IMR-90 (cell line): Measurements from ENCODE around the gene P2RY2. TPM values are rescaled to one million over a fixed set of nuclear protein-coding genes. Genes with fewer than 3 reads are reported as not detected.

Experiments
- ATAC-seq: fragments of 200-7000 bp; cut with Tn5 transposase; 2 replicates; pipeline ENCODE4 v1.9.1; 2020; ENCODE audit warnings: low read depth, mild to moderate bottlenecking, moderate library complexity
- BruUV-seq: library from RNA; stranded (reverse); fragments of 400-500 nt; replicated peaks from 2 replicates; lab custom pipeline; 2021; lab: Mats Ljungman, UMichigan
- CTCF ChIA-PET: fragments of 300-600 bp; formaldehyde crosslinking; extraction: SDS; loops from one replicate; lab custom pipeline; 2021; ENCODE audit warnings: antibody characterized with exemption; lab: Yijun Ruan, JAX
- POLR2A ChIA-PET: fragments of 300-600 bp; sonication (Branson Sonifier 250); formaldehyde crosslinking; loops from one replicate; lab custom pipeline; 2022; ENCODE audit warnings: antibody characterized with exemption; ENCODE audit not compliant: unreplicated experiment; lab: Charles Lee
- DNase-seq: peaks from one replicate; pipeline ENCODE4 v3.0.0; 2013
- H2AFZ ChIP-seq: replicated peaks from 2 replicates; pipeline ENCODE3; 2013; ENCODE audit warnings: low read length, mild to moderate bottlenecking; ENCODE audit not compliant: poor library complexity
- H2AK5ac ChIP-seq: 2 replicates; pipeline ENCODE4 v1.6.1; 2013; ENCODE audit warnings: low read depth, low read length, inconsistent platforms
- H2AK9ac ChIP-seq: replicated peaks from 2 replicates; pipeline ENCODE3; 2013; ENCODE audit warnings: mild to moderate bottlenecking, low read depth, low read length, moderate library complexity; ENCODE audit not compliant: poor library complexity
- H2BK120ac ChIP-seq: 2 replicates; pipeline ENCODE4 v1.6.1; 2013; ENCODE audit warnings: low read depth, low read length, inconsistent platforms
- H2BK15ac ChIP-seq: 3 replicates; pipeline ENCODE4 v1.6.1; 2013; ENCODE audit warnings: low read depth, low read length, inconsistent platforms
- H2BK20ac ChIP-seq: 2 replicates; pipeline ENCODE4 v1.6.1; 2013; ENCODE audit warnings: low read depth, mild to moderate bottlenecking, inconsistent platforms, low read length, moderate library complexity
- H2BK5ac ChIP-seq: 2 replicates; pipeline ENCODE4 v1.6.1; 2013; ENCODE audit warnings: mild to moderate bottlenecking, low read depth, low read length, inconsistent platforms; ENCODE audit not compliant: poor library complexity, severe bottlenecking
- H3K14ac ChIP-seq: replicated peaks from 2 replicates; pipeline ENCODE4 v1.6.1; 2013; ENCODE audit warnings: low read depth, low read length, inconsistent platforms
- H3K18ac ChIP-seq: 2 replicates; pipeline ENCODE4 v1.6.1; 2013; ENCODE audit warnings: low read depth, low read length, control low read depth
- H3K23ac ChIP-seq: 2 replicates; pipeline ENCODE4 v1.6.1; 2013; ENCODE audit warnings: low read depth, low read length, inconsistent platforms
- H3K27ac ChIP-seq: 2 replicates; pipeline ENCODE4 v1.5.1; 2013; ENCODE audit warnings: mild to moderate bottlenecking, control low read depth, low read length; ENCODE audit not compliant: insufficient read depth
- H3K27me3 ChIP-seq: 2 replicates; pipeline ENCODE4 v1.6.1; 2013; ENCODE audit warnings: low read length; ENCODE audit not compliant: control insufficient read depth, insufficient read depth
- H3K36me3 ChIP-seq: 2 replicates; pipeline ENCODE4 v1.6.1; 2013; ENCODE audit warnings: low read length, mixed read lengths; ENCODE audit not compliant: control insufficient read depth, insufficient read depth
- H3K4ac ChIP-seq: 2 replicates; pipeline ENCODE4 v1.6.1; 2013; ENCODE audit warnings: low read depth, low read length, inconsistent platforms
- H3K4me1 ChIP-seq: 2 replicates; pipeline ENCODE4 v1.6.1; 2013; ENCODE audit warnings: low read length, mixed read lengths; ENCODE audit not compliant: control insufficient read depth, insufficient read depth
- H3K4me2 ChIP-seq: 2 replicates; pipeline ENCODE4 v1.6.1; 2013; ENCODE audit warnings: low read depth, mild to moderate bottlenecking, control low read depth, low read length, moderate library complexity
- H3K4me3 ChIP-seq: 2 replicates; pipeline ENCODE4 v1.5.1; 2013; ENCODE audit warnings: low read depth, mild to moderate bottlenecking, control low read depth, low read length, moderate library complexity; ENCODE audit not compliant: insufficient read depth
- H3K56ac ChIP-seq: 2 replicates; pipeline ENCODE4 v1.6.1; 2013; ENCODE audit warnings: low read length, inconsistent platforms; ENCODE audit not compliant: insufficient read depth; ENCODE audit errors: extremely low read depth
- H3K79me1 ChIP-seq, 2 experiments: 2 replicates each; pipeline ENCODE4 v1.6.1; 2013; ENCODE audit warnings: low read length in 2 of 2, inconsistent platforms in 1 of 2, low read depth in 1 of 2
- H3K9ac ChIP-seq: 2 replicates; pipeline ENCODE4 v1.6.1; 2013; ENCODE audit warnings: low read depth, low read length, control low read depth
- H3K9me1 ChIP-seq: 2 replicates; pipeline ENCODE4 v1.6.1; 2013; ENCODE audit warnings: low read length, inconsistent platforms; ENCODE audit not compliant: insufficient read depth
- H3K9me3 ChIP-seq: 2 replicates; pipeline ENCODE4 v1.6.1; 2013; ENCODE audit warnings: low read length; ENCODE audit not compliant: control insufficient read depth, insufficient read depth
- H4K20me1 ChIP-seq: 2 replicates; pipeline ENCODE4 v1.6.1; 2013; ENCODE audit warnings: low read length, inconsistent platforms; ENCODE audit not compliant: insufficient read depth
- H4K5ac ChIP-seq: 2 replicates; pipeline ENCODE4 v1.6.1; 2013; ENCODE audit warnings: mild to moderate bottlenecking, low read depth, low read length, control low read depth
- H4K8ac ChIP-seq, 2 experiments: 2 replicates each; pipeline ENCODE4 v1.6.1; 2013; ENCODE audit warnings: low read depth in 2 of 2, low read length in 2 of 2, control low read depth in 1 of 2, inconsistent platforms in 1 of 2
- H4K91ac ChIP-seq: 2 replicates; pipeline ENCODE4 v1.6.1; 2013; ENCODE audit warnings: low read depth, low read length, inconsistent platforms; ENCODE audit not compliant: insufficient read depth
- CEBPB ChIP-seq: IDR thresholded peaks from 2 replicates; pipeline ENCODE4 v1.6.1; 2012; ENCODE audit warnings: low read depth, low read length, improper control_type of control experiment
- CTCF ChIP-seq: conservative IDR thresholded peaks from 2 replicates; pipeline ENCODE4 v1.5.1; 2012; ENCODE audit warnings: mild to moderate bottlenecking, low read depth, low read length, improper control_type of control experiment
- FOS ChIP-seq: fragments of 150-350 bp; IDR thresholded peaks from 2 replicates; pipeline ENCODE4 v1.6.1; 2016; ENCODE audit warnings: low read depth, low read length
- POLR2A ChIP-seq: IDR thresholded peaks from 2 replicates; pipeline ENCODE4 v1.6.1; 2012; ENCODE audit warnings: mild to moderate bottlenecking, low read depth, low read length
- RCOR1 ChIP-seq: IDR thresholded peaks from 2 replicates; pipeline ENCODE4 v1.6.1; 2012; ENCODE audit warnings: mild to moderate bottlenecking, low read length, improper control_type of control experiment; ENCODE audit not compliant: insufficient replicate concordance
- RFX5 ChIP-seq: IDR thresholded peaks from 2 replicates; pipeline ENCODE4 v1.8.0; 2012; ENCODE audit warnings: low read depth, mild to moderate bottlenecking, low read length, moderate library complexity
- USF2 ChIP-seq: fragments of 150-350 bp; IDR thresholded peaks from 2 replicates; pipeline ENCODE4 v1.6.1; 2017; ENCODE audit warnings: mild to moderate bottlenecking, antibody characterized with exemption, low read length, low read depth
- WGBS, 2 experiments: methylation state at CpG; one replicate each; pipeline versions ENCODE4 v1.1.5 to v1.1.7; 2013; ENCODE audit warnings: missing lambda C conversion rate in 2 of 2; ENCODE audit not compliant: insufficient read length in 1 of 2; ENCODE audit errors: extremely low coverage in 2 of 2; 5-methylcytosine and 5-hydroxymethylcytosine counted together
- dilution Hi-C: fragments of 300-500 bp; cut with HindIII; formaldehyde crosslinking; loops from one replicate; pipeline ENCODE4 v1.14.3; 2018; ENCODE audit warnings: low sequenced_read_pairs; ENCODE audit not compliant: unreplicated experiment
- in situ Hi-C: fragments of 300-500 bp; cut with MboI; formaldehyde crosslinking; loops from 3 replicates; pipeline ENCODE4 v1.14.3; 2019; ENCODE audit warnings: low sequenced_read_pairs, inconsistent platforms, mixed read lengths
- intact Hi-C: fragments of 100-400 bp; cut with micrococcal nuclease; formaldehyde crosslinking; loops from 2 replicates; pipeline ENCODE4 v1.10.0; 2022
- polyA plus RNA-seq, 3 experiments: library from polyadenylated mRNA; depleted of rRNA; stranded (reverse); fragments of >200 nt; gene quantifications; 2 replicates each; pipeline ENCODE4 v1.2.3, GENCODE V29; 2012; ENCODE audit warnings: low replicate concordance in 1 of 3
- total RNA-seq: library from RNA; depleted of rRNA; stranded (reverse); fragments of >200 nt; gene quantifications from 2 replicates; pipeline ENCODE4 v1.2.3, GENCODE V29; 2012

Gene P2RY2
- total and polyA plus RNA-seq, 2 of the 4 experiments (the other 2 are of a cell fraction) = not detected

- H2BK20ac ChIP-seq = no peak overlapping the region
- intact Hi-C loops = no loop called here
- no peak overlapping the region for H3K14ac ChIP-seq
- DNase-seq (no peak), ATAC-seq (no peak)
- no peak overlapping the region for H3K27ac ChIP-seq
- H3K4me1 ChIP-seq = no peaks in the 10 kb centered on the region
- H3K23ac ChIP-seq = no peak overlapping the region
- H2BK15ac ChIP-seq = no peak overlapping the region
- H2BK5ac ChIP-seq = no peak overlapping the region
- H2AK5ac ChIP-seq = no peak overlapping the region
- H2AK9ac ChIP-seq = no peak overlapping the region
- H3K36me3 ChIP-seq = no peaks in the 10 kb centered on the region
- POLR2A ChIA-PET = no interaction called here
- no peak overlapping the region for H4K5ac ChIP-seq
- dilution Hi-C loops = no loop called here
- no peak overlapping the region for H3K4me3 ChIP-seq
- no peak overlapping the region for H2BK120ac ChIP-seq
- no peak overlapping the region for H2AFZ ChIP-seq
- no peak overlapping the region for H4K8ac ChIP-seq
- peaks cover 20% of the 10 kb centered on the region for H3K27me3 ChIP-seq
- no peaks in the 10 kb centered on the region for H3K9me3 ChIP-seq
- H3K56ac ChIP-seq = no peak overlapping the region
- no peak overlapping the region for H3K9ac ChIP-seq
- TF ChIP-seq USF2 (no peak), CEBPB (no peak), RFX5 (no peak), FOS (no peak), CTCF (no peak), RCOR1 (no peak), POLR2A (no peak)
- H3K18ac ChIP-seq = no peak overlapping the region
- H3K4ac ChIP-seq = no peak overlapping the region
- CTCF ChIA-PET = no interaction called here
- WGBS, 2 experiments = no CpG with 5 or more reads among the region's 3 CpGs
- no peaks in the 10 kb centered on the region; the same call in 1 of the 2 replicates for H3K9me1 ChIP-seq
- H4K91ac ChIP-seq = no peak overlapping the region
- no TSS peak for BruUV-seq
- H4K20me1 ChIP-seq = no peaks in the 10 kb centered on the region
- H3K4me2 ChIP-seq = no peak overlapping the region
- no peaks in the 10 kb centered on the region for H3K79me1 ChIP-seq
- in situ Hi-C loops = loop anchor here (10.0 kb wide), 1 partner anchor 557 kb away; no protein-coding TSS in a partner anchor
These were observed 63.9 kb downstream of the P2RY2 start for GRCh38 chr11:73281796-73282660.
